CD8-positive, alpha-beta memory T cell (primary cell): Measurements from ENCODE around the gene SEPTIN11. TPM values are rescaled to one million over a fixed set of nuclear protein-coding genes. Genes with fewer than 3 reads are reported as not detected.
A peak's percentile ranks its signal among the peaks of the same experiment; 100 is the strongest.

Source experiments
- CTCF ChIA-PET: fragments of 350-600 bp; sonication (Branson Sonifier 250); formaldehyde crosslinking; loops from one replicate; lab custom pipeline; 2021; ENCODE audit warnings: antibody characterized with exemption; lab: Charles Lee
- POLR2A ChIA-PET: fragments of 350-600 bp; sonication (Branson Sonifier 250); formaldehyde crosslinking; loops from one replicate; lab custom pipeline; 2021; ENCODE audit warnings: antibody characterized with exemption; lab: Charles Lee
- DNase-seq, 5 donors: peaks; one replicate each; pipeline versions ENCODE4 v3.0.0 to v3.0.0-alpha.2; 2020 to 2022; ENCODE audit warnings: mixed read lengths in 1 of 5
- H3K27ac ChIP-seq: one replicate; pipeline ENCODE4 v1.7.0; 2013; ENCODE audit warnings: low read depth, mild to moderate bottlenecking, low read length, moderate library complexity
- H3K27me3 ChIP-seq: 2 replicates; pipeline ENCODE4 v1.7.0; 2013; ENCODE audit warnings: low read length, mild to moderate bottlenecking; ENCODE audit not compliant: insufficient read depth, poor library complexity, severe bottlenecking
- H3K36me3 ChIP-seq: 2 replicates; pipeline ENCODE4 v1.7.0; 2013; ENCODE audit warnings: mild to moderate bottlenecking, low read length, moderate library complexity; ENCODE audit not compliant: insufficient read depth
- H3K4me1 ChIP-seq: 2 replicates; pipeline ENCODE4 v1.7.0; 2013; ENCODE audit warnings: mild to moderate bottlenecking, low read length, moderate library complexity; ENCODE audit not compliant: insufficient read depth
- H3K4me3 ChIP-seq: 2 replicates; pipeline ENCODE4 v1.7.0; 2013; ENCODE audit warnings: mild to moderate bottlenecking, low read length
- H3K9me3 ChIP-seq: 2 replicates; pipeline ENCODE4 v1.7.0; 2013; ENCODE audit warnings: mild to moderate bottlenecking, low read length
- H3K27ac Mint-ChIP-seq, 8 donors: one replicate each; pipeline ENCODE4 v1.8.0; 2020 to 2021; ENCODE audit warnings: mixed read lengths in 8 of 8, mild to moderate bottlenecking in 6 of 8, inconsistent platforms in 3 of 8, moderate library complexity in 3 of 8
- H3K27me3 Mint-ChIP-seq, 2 donors: one replicate each; pipeline ENCODE4 v1.8.0; 2020 to 2021; ENCODE audit warnings: mixed read lengths in 2 of 2, mild to moderate bottlenecking in 1 of 2, moderate library complexity in 1 of 2
- H3K36me3 Mint-ChIP-seq, 3 donors: one replicate each; pipeline ENCODE4 v1.8.0; 2020 to 2021; ENCODE audit warnings: mixed read lengths in 3 of 3, inconsistent platforms in 1 of 3, mild to moderate bottlenecking in 1 of 3
- H3K4me1 Mint-ChIP-seq, 3 donors: one replicate each; pipeline ENCODE4 v1.8.0; 2020 to 2021; ENCODE audit warnings: mixed read lengths in 3 of 3, inconsistent platforms in 1 of 3, mild to moderate bottlenecking in 1 of 3
- H3K4me3 Mint-ChIP-seq, 7 donors: one replicate each; pipeline ENCODE4 v1.8.0; 2020 to 2021; ENCODE audit warnings: mixed read lengths in 7 of 7, mild to moderate bottlenecking in 6 of 7, moderate library complexity in 4 of 7, inconsistent platforms in 2 of 7
- H3K9me3 Mint-ChIP-seq, 5 donors: one replicate each; pipeline ENCODE4 v1.8.0; 2020 to 2022; ENCODE audit warnings: mixed read lengths in 5 of 5, mild to moderate bottlenecking in 3 of 5, moderate library complexity in 2 of 5, inconsistent platforms in 1 of 5
- polyA plus RNA-seq: library from polyadenylated mRNA; unstranded; fragments of 300-500 nt; fragmentation: Illumina TruSeq; gene quantifications from one replicate; pipeline ENCODE4 v1.2.3, GENCODE V29; 2021
- total RNA-seq, 2 experiments: library from RNA; stranded (reverse); gene quantifications; one replicate each; pipeline ENCODE4 v1.2.3, GENCODE V29; 2021

SEPTIN11 gene
- total and polyA plus RNA-seq, 3 experiments from 2014 or later: 34.8 to 56.8 (median 54.3) TPM

DNA sequence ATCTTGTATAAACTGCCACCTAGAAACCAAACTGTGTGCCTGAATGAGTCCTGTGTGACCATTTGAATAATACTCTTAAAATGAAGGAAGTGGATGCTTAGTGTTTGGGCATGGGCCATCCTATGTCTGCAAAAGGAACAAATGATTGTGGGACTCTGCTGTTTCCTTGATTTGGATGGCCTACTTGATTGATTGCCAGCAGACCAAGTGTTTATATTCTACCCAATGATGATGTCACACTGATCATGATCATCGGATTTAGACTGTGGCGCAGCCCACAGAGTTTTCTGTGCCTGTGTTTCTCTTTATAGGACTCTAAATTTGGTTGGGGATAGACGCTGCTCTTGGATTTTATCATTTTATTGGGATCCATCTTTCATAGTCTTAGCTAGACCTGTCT lies 4.4 kb downstream of the SEPTIN11 start:
- Mint-ChIP-seq H3K4me1 (peaks cover 16 to 28% (median 19%) of the 10 kb centered on the region in 3 donors), H3K27me3 (no peaks in the 10 kb centered on the region), H3K9me3 (no peaks in the 10 kb centered on the region), H3K36me3 (peaks cover 0 to 9% (median 6%) of the 10 kb centered on the region in 3 donors), H3K4me3 (peak overlapping the region in 1 of 7 donors; percentile 21), H3K27ac (no peak overlapping the region)
- no peaks in the 10 kb centered on the region for H3K27me3 ChIP-seq
- H3K36me3 ChIP-seq: no peaks in the 10 kb centered on the region
- DNase-seq: no peak
- H3K9me3 ChIP-seq: no peaks in the 10 kb centered on the region
- H3K27ac ChIP-seq: no peak overlapping the region
- H3K4me1 ChIP-seq: peaks cover 6% of the 10 kb centered on the region
- ChIA-PET CTCF (no interaction called here), POLR2A (no interaction called here)
- no peak overlapping the region for H3K4me3 ChIP-seq

DNA sequence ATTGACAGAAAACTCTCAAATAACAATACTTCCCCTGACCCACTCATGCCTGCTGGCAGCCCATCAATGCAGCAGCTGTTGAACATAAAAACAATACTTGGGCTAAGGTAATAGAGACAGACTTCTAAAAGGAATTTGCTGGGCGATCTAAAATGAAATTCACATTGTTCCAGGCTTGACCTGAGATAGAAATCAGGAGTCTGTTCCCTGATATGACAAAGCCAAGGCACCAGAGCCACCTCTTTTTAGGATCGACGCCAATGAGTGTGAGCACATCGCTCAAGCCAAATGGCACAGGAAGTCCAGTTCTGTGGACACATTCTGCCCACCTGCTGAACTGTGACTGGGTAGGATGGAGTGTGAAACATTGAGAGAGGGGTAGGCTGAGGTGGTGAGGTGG lies 4.9 kb downstream of the SEPTIN11 start:
- H3K4me3 ChIP-seq: no peak overlapping the region
- no peak overlapping the region for H3K27ac ChIP-seq
- ChIA-PET CTCF (no interaction called here), POLR2A (interaction anchor here (0.6 to 1.1 kb wide), 2 partner anchors 13 to 117 kb away, joined by 3 read pairs; no protein-coding TSS in a partner anchor)
- no peak for DNase-seq
- no peaks in the 10 kb centered on the region for H3K36me3 ChIP-seq
- Mint-ChIP-seq H3K27me3 (no peaks in the 10 kb centered on the region), H3K9me3 (no peaks in the 10 kb centered on the region), H3K4me1 (peaks cover 16 to 31% (median 19%) of the 10 kb centered on the region in 3 donors), H3K4me3 (peak overlapping the region in 1 of 7 donors; percentile 21), H3K27ac (no peak overlapping the region), H3K36me3 (peaks cover 0 to 9% (median 6%) of the 10 kb centered on the region in 3 donors)
- H3K27me3 ChIP-seq: no peaks in the 10 kb centered on the region
- peaks cover 6% of the 10 kb centered on the region for H3K4me1 ChIP-seq
- no peaks in the 10 kb centered on the region for H3K9me3 ChIP-seq

DNA sequence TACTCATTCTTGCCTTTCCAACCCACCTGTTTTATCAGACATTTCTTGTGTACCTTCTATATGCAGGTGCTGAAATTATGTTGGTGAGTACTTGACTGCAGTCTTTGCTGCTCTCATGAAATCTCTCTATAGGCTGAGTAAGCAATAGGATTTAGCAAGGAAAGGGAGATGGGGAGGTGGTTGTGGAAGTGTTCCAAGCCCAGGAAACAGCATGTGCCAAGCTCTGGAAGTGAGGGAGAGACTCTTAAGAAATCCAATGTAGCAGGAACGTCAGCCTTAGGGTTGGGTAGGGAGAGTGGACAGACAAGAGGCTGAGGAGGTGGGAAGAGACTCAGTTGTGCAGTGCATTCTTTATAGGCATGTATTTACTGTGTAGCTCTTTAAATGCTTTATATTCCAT lies 5.6 kb downstream of the SEPTIN11 start:
- Histone ChIP-seq H3K4me1 (peaks cover 9% of the 10 kb centered on the region), H3K9me3 (no peaks in the 10 kb centered on the region), H3K27me3 (no peaks in the 10 kb centered on the region), H3K36me3 (no peaks in the 10 kb centered on the region), H3K27ac (no peak overlapping the region), H3K4me3 (no peak overlapping the region)
- Mint-ChIP-seq H3K36me3 (peaks cover 0 to 9% (median 5%) of the 10 kb centered on the region in 3 donors), H3K4me1 (peaks cover 18 to 38% (median 24%) of the 10 kb centered on the region in 3 donors), H3K27ac (peak overlapping the region in 1 of 8 donors; percentile 47), H3K9me3 (no peaks in the 10 kb centered on the region), H3K27me3 (no peaks in the 10 kb centered on the region), H3K4me3 (peak overlapping the region in 1 of 7 donors; percentile 34)
- no peak for DNase-seq
- POLR2A ChIA-PET: interaction anchor here (1.1 kb wide), 1 partner anchor 13 kb away, joined by 3 read pairs; no protein-coding TSS in a partner anchor
- CTCF ChIA-PET: no interaction called here

DNA sequence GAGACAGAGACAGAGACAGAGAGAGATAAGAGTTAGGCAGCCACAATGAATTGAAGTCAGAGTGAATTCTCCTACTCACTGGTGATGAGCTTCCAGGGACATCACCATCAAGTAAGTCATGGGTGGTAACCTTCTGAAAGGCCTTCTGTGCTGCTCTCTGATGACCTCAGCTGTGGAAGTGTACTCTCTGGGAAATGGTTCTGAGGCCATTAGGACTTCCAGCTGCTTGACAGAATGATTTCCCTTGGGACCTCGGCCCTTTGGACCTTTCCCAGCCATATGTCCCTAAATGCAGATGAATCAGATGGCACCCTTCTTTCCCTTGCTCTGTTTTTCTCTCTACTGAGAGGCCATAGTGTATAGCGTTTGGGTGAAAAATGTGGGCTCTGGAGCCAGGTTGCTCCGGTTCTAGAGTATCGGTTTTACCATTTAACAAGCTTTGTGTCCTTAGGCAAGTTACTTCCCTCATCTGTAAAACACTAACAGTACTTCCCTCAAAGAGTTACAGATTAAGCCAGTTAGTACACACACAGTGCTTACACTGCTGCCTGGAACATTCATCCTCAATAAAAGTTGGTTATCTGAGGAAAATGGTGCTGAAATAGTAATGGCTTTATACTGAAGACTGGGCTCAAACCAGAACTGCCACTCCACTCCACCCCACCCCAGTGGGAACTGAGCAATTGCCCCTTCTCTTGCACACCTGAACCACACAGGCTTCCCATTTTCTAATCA lies 7.6 kb downstream of the SEPTIN11 start:
- no peak for DNase-seq
- POLR2A ChIA-PET: no interaction called here
- H3K36me3 ChIP-seq: no peaks in the 10 kb centered on the region
- Mint-ChIP-seq H3K9me3 (no peaks in the 10 kb centered on the region), H3K36me3 (peaks cover 0 to 10% (median 2%) of the 10 kb centered on the region in 3 donors), H3K27me3 (no peaks in the 10 kb centered on the region), H3K4me1 (peaks cover 10 to 46% (median 20%) of the 10 kb centered on the region in 3 donors), H3K4me3 (no peak overlapping the region), H3K27ac (peak overlapping the region in 1 of 8 donors; percentile 20)
- no peak overlapping the region for H3K27ac ChIP-seq
- peaks cover 5% of the 10 kb centered on the region for H3K4me1 ChIP-seq
- no peaks in the 10 kb centered on the region for H3K27me3 ChIP-seq
- no peak overlapping the region for H3K4me3 ChIP-seq
- H3K9me3 ChIP-seq: no peaks in the 10 kb centered on the region
- CTCF ChIA-PET: no interaction called here

DNA sequence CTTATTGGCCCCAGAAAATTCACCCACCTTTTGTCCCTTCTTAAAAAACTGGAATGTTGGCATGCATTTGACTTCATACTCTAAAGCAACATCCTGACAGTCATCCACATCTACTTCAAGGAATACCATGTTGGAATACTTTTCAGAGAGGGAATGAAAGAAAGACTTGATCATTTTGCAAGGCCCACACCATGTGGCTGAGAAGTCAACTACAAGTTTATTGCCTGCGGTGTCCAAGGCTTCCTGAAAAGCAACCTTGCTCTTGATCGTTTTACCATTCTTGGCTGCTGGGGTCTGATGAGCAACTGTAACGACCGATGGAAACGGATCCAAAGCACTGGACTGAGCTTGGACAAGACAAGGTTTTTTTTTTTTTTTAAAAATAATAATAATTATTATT lies 9.3 kb downstream of the SEPTIN11 start:
- Mint-ChIP-seq H3K4me1 (peaks cover 9 to 36% (median 18%) of the 10 kb centered on the region in 3 donors), H3K9me3 (no peaks in the 10 kb centered on the region), H3K27ac (no peak overlapping the region), H3K27me3 (no peaks in the 10 kb centered on the region), H3K36me3 (peaks cover 0 to 10% (median 2%) of the 10 kb centered on the region in 3 donors), H3K4me3 (no peak overlapping the region)
- Histone ChIP-seq H3K9me3 (no peaks in the 10 kb centered on the region), H3K27ac (no peak overlapping the region), H3K4me3 (no peak overlapping the region), H3K36me3 (no peaks in the 10 kb centered on the region), H3K4me1 (peaks cover 5% of the 10 kb centered on the region), H3K27me3 (no peaks in the 10 kb centered on the region)
- ChIA-PET POLR2A (no interaction called here), CTCF (interaction anchor here (1.7 kb wide), 1 partner anchor 24 kb away, joined by 4 read pairs; no protein-coding TSS in a partner anchor)
- no peak for DNase-seq

DNA sequence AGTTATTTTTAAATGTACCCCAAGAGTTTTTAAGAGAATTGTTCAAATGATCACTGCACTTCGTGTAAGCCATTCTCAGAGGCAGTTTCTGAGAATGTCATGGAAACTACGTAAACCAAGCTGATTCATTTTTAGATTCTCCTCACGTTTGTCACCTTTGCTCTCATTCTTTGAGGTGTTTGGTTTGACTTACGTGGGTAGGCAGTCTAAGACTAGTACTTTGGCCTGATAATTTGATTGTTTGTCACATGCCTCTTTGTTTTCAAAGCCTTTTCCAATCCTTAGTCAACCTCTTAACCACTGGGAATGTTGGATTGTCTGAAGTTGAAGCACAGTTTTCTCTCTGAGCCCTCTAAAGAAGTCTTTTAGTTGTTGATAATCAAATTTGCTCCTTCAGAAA lies 10.5 kb downstream of the SEPTIN11 start:
- no peaks in the 10 kb centered on the region for H3K9me3 ChIP-seq
- H3K9me3 Mint-ChIP-seq: peaks cover 0 to 4% (median 0%) of the 10 kb centered on the region in 5 donors
- peaks cover 11 to 40% (median 22%) of the 10 kb centered on the region in 3 donors for H3K4me1 Mint-ChIP-seq
- H3K36me3 ChIP-seq: no peaks in the 10 kb centered on the region
- H3K4me3 Mint-ChIP-seq: no peak overlapping the region
- no peak overlapping the region for H3K27ac Mint-ChIP-seq
- H3K36me3 Mint-ChIP-seq: peaks cover 0 to 10% (median 2%) of the 10 kb centered on the region in 3 donors
- H3K27ac ChIP-seq: no peak overlapping the region
- no peaks in the 10 kb centered on the region for H3K27me3 ChIP-seq
- H3K4me3 ChIP-seq: no peak overlapping the region
- H3K27me3 Mint-ChIP-seq: no peaks in the 10 kb centered on the region
- ChIA-PET POLR2A (no interaction called here), CTCF (interaction anchor here (1.7 kb wide), 1 partner anchor 23 kb away, joined by 4 read pairs; no protein-coding TSS in a partner anchor)
- peaks cover 5% of the 10 kb centered on the region for H3K4me1 ChIP-seq
- DNase-seq: no peak

DNA sequence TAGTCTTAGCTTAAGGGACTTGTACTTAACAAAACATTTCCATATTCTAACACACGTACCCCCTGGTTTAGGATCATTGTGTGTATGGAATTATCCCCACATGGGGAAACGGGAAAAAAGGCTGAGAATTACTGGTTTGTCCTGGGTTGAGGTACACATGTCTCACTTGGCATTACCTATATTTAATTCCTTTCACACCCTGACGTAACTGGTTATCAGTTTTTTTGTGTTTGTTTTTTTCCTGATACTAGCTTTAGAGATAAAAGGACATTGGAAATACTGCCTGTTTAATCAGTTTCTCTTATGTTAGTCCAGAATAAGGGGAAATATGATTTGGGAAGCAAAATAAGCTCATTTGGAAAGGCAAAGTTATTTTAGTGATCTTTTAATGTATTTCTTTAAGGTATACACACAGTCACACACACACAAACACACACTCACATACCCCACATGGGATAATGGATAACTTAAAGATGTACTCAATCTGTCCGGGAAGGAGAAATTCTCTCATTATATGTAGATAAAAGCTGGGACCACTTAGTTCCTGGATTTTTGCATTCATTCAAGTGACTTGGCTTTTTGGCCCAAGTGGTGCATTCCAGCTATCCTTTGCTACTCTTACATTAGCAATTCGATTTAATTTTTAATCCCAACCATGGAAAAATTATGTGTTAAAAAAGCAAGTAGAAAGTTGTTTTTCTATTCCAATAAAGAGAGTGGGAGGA lies 13.0 kb downstream of the SEPTIN11 start:
- Histone ChIP-seq H3K27ac (no peak overlapping the region), H3K4me3 (no peak overlapping the region), H3K4me1 (peaks cover 5% of the 10 kb centered on the region), H3K27me3 (no peaks in the 10 kb centered on the region), H3K9me3 (no peaks in the 10 kb centered on the region), H3K36me3 (no peaks in the 10 kb centered on the region)
- no peaks in the 10 kb centered on the region for H3K27me3 Mint-ChIP-seq
- H3K27ac Mint-ChIP-seq: no peak overlapping the region
- peaks cover 0 to 4% (median 0%) of the 10 kb centered on the region in 5 donors for H3K9me3 Mint-ChIP-seq
- no peak for DNase-seq
- ChIA-PET POLR2A (no interaction called here), CTCF (interaction anchor here (1.1 kb wide), 1 partner anchor 9 kb away, joined by 3 read pairs; no protein-coding TSS in a partner anchor)
- peaks cover 0 to 4% (median 2%) of the 10 kb centered on the region in 3 donors for H3K36me3 Mint-ChIP-seq
- H3K4me1 Mint-ChIP-seq: peaks cover 12 to 40% (median 22%) of the 10 kb centered on the region in 3 donors
- H3K4me3 Mint-ChIP-seq: no peak overlapping the region
